SH-SY5Y (cell line): Measurements from ENCODE around the gene RDH5.

Source experiments
- GATA2 ChIP-seq: IDR thresholded peaks from 2 replicates; pipeline ENCODE4 v1.6.1; 2011; ENCODE audit warnings: mild to moderate bottlenecking, low read depth, low read length
- GATA3 ChIP-seq: IDR thresholded peaks from 2 replicates; pipeline ENCODE4 v1.6.1; 2011; ENCODE audit warnings: low read depth, mild to moderate bottlenecking, low read length, moderate library complexity

DNA sequence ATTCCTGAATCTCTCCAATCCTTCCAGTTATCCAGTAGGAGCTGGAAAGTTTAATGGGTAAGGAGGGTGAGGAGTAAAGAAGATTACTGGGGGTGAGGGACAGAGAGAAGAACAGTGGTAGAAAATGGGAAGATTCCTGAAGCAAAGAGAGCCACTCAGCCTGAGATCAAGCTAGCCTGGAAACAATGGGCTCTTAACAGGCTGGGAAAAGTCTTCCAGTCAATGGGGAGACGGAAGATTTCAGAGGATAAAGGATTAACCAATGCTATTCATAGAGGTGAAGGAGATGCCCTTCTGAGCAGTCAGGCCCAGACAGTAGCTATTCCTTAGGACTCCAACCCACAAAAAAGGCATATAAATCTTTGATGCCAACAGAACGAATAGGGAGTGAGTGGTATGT, 37.5 kb downstream of the RDH5 start:
- TF ChIP-seq GATA2 (no peak), GATA3 (no peak)
